ENCODE results near the gene PSMD6.

PSMD6 gene

DNA sequence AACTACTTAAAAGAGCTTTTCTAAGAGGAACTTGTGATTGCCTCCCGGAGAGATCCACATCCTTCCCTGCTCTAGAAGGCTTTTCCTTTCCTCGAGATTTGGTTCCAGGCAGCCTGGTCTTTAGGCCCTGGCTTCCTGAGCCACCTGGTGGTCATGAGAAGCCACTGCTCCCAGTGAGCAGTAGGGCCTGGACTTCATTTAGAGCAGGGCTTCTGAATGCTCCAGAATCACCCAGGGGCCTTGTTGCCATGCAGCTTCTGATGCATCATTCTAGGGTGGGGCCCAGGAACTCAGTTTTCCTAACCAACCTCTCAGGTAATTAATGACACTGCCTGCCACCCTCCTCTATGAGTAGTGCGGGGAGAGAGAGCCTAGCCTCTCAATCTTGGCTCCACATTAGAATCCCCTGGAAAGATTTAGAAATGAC lies 29.6 kb downstream of the PSMD6 start:
- TF ChIP-seq, protein P1, sequence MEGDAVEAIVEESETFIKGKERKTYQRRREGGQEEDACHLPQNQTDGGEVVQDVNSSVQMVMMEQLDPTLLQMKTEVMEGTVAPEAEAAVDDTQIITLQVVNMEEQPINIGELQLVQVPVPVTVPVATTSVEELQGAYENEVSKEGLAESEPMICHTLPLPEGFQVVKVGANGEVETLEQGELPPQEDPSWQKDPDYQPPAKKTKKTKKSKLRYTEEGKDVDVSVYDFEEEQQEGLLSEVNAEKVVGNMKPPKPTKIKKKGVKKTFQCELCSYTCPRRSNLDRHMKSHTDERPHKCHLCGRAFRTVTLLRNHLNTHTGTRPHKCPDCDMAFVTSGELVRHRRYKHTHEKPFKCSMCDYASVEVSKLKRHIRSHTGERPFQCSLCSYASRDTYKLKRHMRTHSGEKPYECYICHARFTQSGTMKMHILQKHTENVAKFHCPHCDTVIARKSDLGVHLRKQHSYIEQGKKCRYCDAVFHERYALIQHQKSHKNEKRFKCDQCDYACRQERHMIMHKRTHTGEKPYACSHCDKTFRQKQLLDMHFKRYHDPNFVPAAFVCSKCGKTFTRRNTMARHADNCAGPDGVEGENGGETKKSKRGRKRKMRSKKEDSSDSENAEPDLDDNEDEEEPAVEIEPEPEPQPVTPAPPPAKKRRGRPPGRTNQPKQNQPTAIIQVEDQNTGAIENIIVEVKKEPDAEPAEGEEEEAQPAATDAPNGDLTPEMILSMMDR (conservative IDR thresholded peaks at IDR 0.05; ENCODE audit: low read depth, low read length): peak; percentile 99
- DNase-seq (ENCODE audit: low read depth): peak; percentile 91
- H3K4me3 ChIP-seq (ENCODE audit: low read depth, low read length): no peak overlapping the region

DNA sequence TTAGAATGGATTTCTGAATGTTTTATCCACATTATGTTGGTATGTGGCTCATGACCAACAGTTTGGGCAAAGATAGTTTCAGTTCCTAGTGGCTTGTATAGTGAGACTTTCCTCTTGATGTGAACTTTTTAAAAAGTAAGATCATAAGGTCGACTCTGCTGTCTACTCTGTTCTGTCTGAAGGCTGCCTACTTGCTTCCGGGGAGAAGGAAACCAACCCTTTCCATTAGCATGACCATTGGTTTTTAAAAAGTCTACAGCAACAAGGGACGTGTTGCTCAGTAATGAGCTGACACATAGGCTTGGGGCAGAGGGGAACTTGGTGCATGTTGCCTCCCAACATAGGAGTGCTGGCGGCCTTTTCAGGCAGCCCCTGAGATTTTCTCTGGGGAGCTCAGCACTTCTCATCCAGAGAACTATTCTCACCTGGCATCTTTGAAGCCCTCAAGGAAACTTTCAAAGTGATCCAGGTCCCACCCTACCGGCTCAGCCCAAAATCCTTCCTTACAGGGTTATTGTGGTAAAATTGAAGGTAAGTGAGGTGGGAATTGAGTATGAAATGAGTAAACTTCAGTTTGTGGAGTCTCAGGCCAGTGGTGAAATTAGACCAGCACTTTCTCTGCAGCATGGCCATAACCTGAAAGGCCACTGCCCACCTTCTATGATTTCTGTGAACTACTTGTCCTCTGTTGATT lies 30.6 kb downstream of the PSMD6 start:
- H3K4me3 ChIP-seq (ENCODE audit: low read depth, low read length): no peak overlapping the region
- no peak for DNase-seq (ENCODE audit: low read depth)
- TF ChIP-seq, protein P1 (conservative IDR thresholded peaks at IDR 0.05; ENCODE audit: low read depth, low read length): no peak

DNA sequence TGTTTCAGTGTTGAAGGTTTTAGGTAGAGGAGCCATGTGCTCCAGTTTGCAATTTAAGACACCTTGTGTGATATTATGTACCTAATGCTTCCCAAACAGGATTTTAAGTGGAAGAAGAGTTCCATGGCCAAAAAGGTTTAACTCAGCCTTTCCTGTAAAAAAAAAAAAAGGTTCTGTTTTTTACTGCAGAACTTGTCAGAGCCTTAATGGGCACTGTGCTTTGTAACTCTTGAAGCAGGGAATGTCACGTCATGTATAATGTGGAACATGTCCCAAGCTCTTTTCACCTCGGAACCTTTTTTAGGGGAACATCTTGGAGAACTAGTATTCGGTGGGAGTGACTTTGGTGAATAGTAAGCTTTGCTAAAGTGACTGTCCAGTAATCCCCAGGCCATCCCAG lies 31.6 kb downstream of the PSMD6 start:
- no peak overlapping the region for H3K4me3 ChIP-seq (ENCODE audit: low read depth, low read length)
- TF ChIP-seq, protein P1 (conservative IDR thresholded peaks at IDR 0.05; ENCODE audit: low read depth, low read length): no peak
- no peak for DNase-seq (ENCODE audit: low read depth)

DNA sequence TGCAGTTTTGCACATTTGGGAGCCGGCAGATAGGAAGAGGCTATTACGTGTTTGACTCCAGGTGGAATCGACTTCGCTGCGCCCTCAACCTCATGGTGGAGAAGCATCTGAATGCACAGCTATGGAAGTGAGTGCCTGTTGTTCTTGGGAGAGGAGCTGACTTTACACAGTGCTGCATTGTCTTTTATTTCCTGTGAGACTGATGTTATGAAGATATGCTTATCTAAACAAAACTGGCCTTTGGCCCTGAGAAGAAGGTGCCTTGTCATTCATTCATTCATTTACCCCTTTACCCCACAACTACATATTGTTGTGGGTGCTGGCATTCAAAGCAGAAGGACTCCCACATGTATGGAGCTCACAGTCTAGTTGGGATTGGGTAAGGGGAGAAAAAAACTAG lies 32.6 kb downstream of the PSMD6 start:
- DNase-seq (ENCODE audit: low read depth): no peak
- H3K4me3 ChIP-seq (ENCODE audit: low read depth, low read length): no peak overlapping the region
- TF ChIP-seq, protein P1 (conservative IDR thresholded peaks at IDR 0.05; ENCODE audit: low read depth, low read length): no peak

DNA sequence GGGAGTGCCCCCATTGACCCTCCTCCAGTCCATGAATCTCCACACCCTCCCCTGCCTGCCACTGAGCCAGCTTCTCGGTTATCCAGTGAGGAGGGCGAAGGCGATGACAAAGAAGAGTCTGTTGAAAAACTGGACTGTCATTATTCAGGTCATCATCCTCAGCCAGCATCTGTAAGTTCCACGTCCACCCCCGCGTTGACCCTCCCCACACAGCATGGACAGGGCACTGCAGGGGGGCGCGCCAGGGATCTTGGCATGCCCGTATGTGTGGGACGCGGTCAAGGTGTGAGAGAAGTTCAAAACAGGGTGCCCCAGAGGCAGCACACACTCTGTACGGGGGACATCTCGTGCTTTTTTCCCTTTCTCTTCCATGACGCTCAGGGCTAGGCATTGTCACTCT lies 33.1 kb downstream of the PSMD6 start:
- TF ChIP-seq, protein P1 (conservative IDR thresholded peaks at IDR 0.05; ENCODE audit: low read depth, low read length): no peak
- DNase-seq (ENCODE audit: low read depth): no peak
- H3K4me3 ChIP-seq (ENCODE audit: low read depth, low read length): no peak overlapping the region

DNA sequence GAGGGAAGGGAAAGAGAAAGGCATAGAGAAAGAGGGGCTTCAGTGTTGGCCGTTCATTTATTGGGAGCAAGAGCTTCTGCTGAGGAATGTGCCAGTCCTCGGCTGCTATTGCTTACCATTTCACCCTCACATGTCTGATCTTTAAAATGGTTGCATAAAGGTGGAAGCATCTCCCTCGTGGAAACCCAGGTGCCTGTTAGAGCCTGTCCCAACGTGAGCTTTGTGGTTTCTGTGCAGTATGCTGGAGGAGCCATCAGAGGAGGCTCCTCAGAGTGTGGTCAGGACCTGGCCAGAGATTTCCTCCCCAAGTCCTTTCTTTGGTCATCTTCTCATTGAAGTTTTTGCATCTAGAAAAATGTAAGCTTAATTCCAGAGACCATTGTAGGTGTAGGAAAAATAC lies 34.4 kb downstream of the PSMD6 start:
- no peak overlapping the region for H3K4me3 ChIP-seq (ENCODE audit: low read depth, low read length)
- DNase-seq (ENCODE audit: low read depth): no peak
- TF ChIP-seq, protein P1 (conservative IDR thresholded peaks at IDR 0.05; ENCODE audit: low read depth, low read length): no peak

DNA sequence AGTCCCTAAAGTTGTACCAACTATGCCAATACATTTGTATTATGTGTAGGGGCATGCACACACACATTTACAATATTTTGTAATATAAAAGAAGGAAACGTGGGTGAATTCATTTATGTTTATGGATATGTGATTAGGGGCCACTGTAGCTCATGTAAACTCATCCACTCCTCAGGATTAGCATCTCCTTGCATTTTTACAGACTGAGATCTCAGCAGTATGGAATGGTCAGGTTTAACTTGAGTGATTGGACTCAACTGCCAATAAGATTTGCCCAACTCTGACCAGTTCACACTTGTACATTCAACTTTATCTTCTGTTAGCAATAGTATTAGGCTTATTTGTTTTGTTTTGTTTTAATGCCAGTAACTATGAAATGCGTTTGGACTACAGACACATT lies 36.5 kb downstream of the PSMD6 start:
- TF ChIP-seq, protein P1 (conservative IDR thresholded peaks at IDR 0.05; ENCODE audit: low read depth, low read length): no peak
- no peak for DNase-seq (ENCODE audit: low read depth)
- no peak overlapping the region for H3K4me3 ChIP-seq (ENCODE audit: low read depth, low read length)

Data from choroid plexus epithelial cell (primary cell).